NCI-H446 (cell line): Measurements from ENCODE around the gene TSHZ2.
"Not testable (repeated sequence)": the region's sequence is repeated elsewhere in the genome, so short reads cannot be mapped to it uniquely, and the experiment has no call there.

Experiments
- DNase-seq, 2 experiments: peaks; one replicate each; lab custom pipeline; 2025; lab: John Stamatoyannopoulos, UW

The TSHZ2 gene

GRCh38 chr20:53510262-53510661, 538.1 kb downstream of the TSHZ2 start:
- DNase-seq: no peak

- DNase-seq: no peak
Measured at GRCh38 chr20:53510704-53511103, 538.5 kb downstream of the TSHZ2 start.

- no peak for DNase-seq
Measured at GRCh38 chr20:53512076-53512475, 539.9 kb downstream of the TSHZ2 start.

- DNase-seq: no peak
Measured at GRCh38 chr20:53513168-53513488, 541.0 kb downstream of the TSHZ2 start.

- DNase-seq: no peak
Measured at GRCh38 chr20:53513489-53514298, 541.5 kb downstream of the TSHZ2 start.

GRCh38 chr20:53515749-53516148, 543.6 kb downstream of the TSHZ2 start:
- DNase-seq: no peak

- no peak for DNase-seq
Measured at GRCh38 chr20:53517146-53517545, 545.0 kb downstream of the TSHZ2 start.

- peak in 1 of 2 experiments; percentile 39 for DNase-seq
Measured at GRCh38 chr20:53521421-53521820, 549.3 kb downstream of the TSHZ2 start.

- DNase-seq: no peak
Measured at GRCh38 chr20:53522026-53522425, 549.9 kb downstream of the TSHZ2 start.

- DNase-seq: no peak
Measured at GRCh38 chr20:53522696-53523095, 550.5 kb downstream of the TSHZ2 start.

GRCh38 chr20:53523615-53524014, 551.5 kb downstream of the TSHZ2 start:
- not testable (repeated sequence) for DNase-seq

- DNase-seq: no peak
Measured at GRCh38 chr20:53524589-53525312, 552.6 kb downstream of the TSHZ2 start.

GRCh38 chr20:53527196-53527595, 555.0 kb downstream of the TSHZ2 start:
- DNase-seq: no peak

GRCh38 chr20:53529658-53530057, 557.5 kb downstream of the TSHZ2 start:
- no peak for DNase-seq

GRCh38 chr20:53530440-53530839, 558.3 kb downstream of the TSHZ2 start:
- DNase-seq: no peak

- DNase-seq: not testable (repeated sequence)
Measured at GRCh38 chr20:53532654-53533312, 560.6 kb downstream of the TSHZ2 start.

GRCh38 chr20:53533500-53533899, 561.3 kb downstream of the TSHZ2 start:
- no peak for DNase-seq

GRCh38 chr20:53534037-53534436, 561.9 kb downstream of the TSHZ2 start:
- DNase-seq: no peak

- DNase-seq: no peak
Measured at GRCh38 chr20:53535878-53536277, 563.7 kb downstream of the TSHZ2 start.

GRCh38 chr20:53536382-53536781, 564.2 kb downstream of the TSHZ2 start:
- not testable (repeated sequence) for DNase-seq

- DNase-seq: no peak
Measured at GRCh38 chr20:53539516-53539915, 567.4 kb downstream of the TSHZ2 start.
